GM12865 (cell line): Measurements from ENCODE around the gene CFAP73.
A peak's percentile ranks its signal among the peaks of the same experiment; 100 is the strongest.

Experiments used
- DNase-seq: peaks from one replicate; pipeline ENCODE4 v3.0.0; 2010; ENCODE audit warnings: low read depth
- H3K4me3 ChIP-seq: 2 replicates; pipeline ENCODE4 v1.5.1; 2011; ENCODE audit warnings: mild to moderate bottlenecking, low read depth, low read length, control low read depth
- CTCF ChIP-seq: IDR thresholded peaks from 2 replicates; pipeline ENCODE4 v1.5.1; 2011; ENCODE audit warnings: low read length, control low read depth, low read depth, inconsistent platforms; ENCODE audit not compliant: insufficient read depth; ENCODE audit errors: missing control alignments

The CFAP73 gene

GRCh38 chr12:113181975-113182374 is 32.5 kb downstream of the CFAP73 start:
- no peak overlapping the region for H3K4me3 ChIP-seq
- no peak for TF ChIP-seq CTCF
- DNase-seq, result no peak

DNA sequence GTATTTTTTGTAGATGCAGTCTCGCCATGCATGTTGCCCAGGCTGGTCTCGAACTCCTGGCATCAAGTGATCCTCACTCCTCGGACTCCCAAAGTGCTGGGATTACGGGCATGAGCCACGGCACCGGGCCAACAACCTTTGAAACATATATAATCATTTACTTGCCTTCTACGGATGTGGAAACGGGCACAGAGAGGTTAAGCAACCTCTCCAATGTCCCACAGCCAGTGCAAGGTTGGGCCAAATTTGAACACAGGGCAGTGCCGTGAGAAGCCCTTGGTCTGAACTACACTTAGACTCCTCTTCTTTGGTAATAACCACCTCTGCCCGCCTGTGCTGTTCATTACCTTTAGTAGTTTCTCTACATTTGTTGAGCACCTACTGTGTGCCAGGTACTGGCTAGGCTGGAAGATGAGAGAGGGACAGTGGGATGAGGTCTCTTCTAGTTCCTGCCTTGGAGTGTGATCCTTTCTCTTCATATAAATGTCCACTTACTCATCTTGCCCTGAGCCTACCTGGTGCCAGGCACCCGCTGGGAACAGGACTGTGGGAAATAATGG is 33.6 kb downstream of the CFAP73 start:
- TF ChIP-seq CTCF, result no peak
- H3K4me3 ChIP-seq, result no peak overlapping the region
- DNase-seq, result no peak

DNA sequence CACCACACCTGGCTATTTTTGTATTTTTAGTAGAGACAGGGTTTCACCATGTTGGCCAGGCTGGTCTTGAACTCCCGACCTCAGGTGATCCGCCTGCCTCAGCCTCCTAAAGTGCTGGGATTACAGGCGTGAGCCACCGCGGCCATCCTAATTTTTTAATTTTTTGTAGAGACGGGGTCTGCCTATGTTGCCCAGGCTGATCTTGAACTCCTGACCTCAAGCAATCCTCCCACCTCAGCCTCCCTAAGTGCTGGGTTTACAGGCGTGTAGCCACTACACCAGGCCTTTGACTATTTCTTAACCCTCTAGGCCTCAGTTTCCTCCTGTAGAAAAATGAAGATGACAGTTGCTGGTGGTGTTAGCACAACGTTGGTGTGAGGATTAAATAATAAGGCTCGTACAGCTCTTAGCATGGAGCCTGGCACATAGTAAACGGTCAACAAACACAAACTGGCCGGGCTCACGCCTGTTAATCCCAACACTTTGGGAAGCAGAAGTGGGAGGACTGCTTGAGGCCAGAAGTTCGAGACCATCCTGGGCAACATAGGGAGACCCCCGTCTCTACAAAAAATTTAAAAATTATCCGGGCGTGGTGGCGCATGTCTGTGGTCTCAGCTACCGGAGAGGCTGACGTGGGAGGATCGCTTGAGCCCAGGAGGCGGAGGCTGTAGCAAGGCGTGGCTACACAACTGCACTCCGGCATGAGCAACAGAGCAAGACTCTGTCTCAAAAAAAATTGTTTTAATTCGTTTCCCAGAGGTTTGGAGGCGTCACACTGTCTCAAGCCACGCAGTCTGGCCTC is 34.8 kb downstream of the CFAP73 start:
- DNase-seq, result no peak
- H3K4me3 ChIP-seq, result peak overlapping the region; percentile 94
- TF ChIP-seq CTCF, result no peak

DNA sequence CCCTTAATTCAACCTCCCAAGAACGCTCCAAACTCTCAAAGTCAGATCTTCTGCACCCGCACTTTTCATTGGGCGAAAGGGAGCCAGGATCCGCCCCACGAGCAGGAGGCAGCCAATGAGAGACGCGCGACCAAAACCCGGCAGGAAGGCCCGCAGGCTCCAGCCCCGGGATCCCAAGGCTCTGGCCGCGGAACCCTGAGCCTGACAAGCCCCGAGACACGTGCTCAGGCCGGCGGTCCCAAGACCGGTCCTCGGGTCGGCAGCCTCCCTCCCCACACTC is 35.3 kb downstream of the CFAP73 start:
- DNase-seq, result peak; percentile 94
- no peak for TF ChIP-seq CTCF
- peak overlapping the region; percentile 94 for H3K4me3 ChIP-seq

DNA sequence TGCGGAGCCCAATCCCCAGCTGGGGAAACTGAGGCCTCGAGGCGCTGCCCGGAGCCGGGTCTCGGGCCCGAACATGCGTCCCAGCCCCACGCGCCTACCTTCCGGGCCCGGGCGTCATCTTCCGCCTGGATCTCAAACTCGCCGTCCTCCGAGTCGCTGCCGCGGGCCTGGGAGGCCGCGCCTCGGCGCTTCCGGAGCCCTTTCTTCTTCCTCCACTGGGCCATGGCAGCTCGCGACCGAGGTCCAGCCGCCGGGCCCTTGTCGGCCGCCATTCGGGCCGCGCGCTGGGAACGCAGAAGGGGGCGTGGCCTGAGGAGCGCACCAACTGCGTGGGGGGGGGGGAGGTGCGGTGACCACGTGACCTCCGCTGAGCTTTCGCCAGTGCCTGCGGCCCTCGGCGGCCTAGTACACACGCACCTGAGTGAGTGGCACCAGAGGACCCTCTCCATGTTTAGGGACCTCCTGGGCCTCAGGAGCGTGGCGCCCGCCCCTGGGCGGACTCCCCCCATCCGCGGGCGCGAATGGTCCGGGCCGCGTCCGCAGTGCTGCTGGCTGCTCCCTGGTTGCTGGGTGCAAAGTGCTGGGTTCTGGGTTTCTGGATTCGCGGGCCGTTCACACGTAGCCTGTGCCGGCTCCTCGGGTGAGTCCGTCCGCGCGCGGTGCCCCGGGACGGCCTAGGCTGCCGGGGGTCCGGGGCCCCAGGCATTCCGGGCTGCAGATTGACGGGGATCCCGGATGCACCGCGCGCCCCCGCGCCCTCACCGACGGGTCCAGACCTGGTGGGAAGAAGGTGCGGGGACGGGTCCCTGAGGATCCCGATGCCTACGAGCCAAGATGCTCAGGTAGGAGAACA is 35.9 kb downstream of the CFAP73 start, which contains the start of the genes DDX54 and RITA1:
Gene DDX54 (minus strand): TSS at position 299 of the 853 bp plus-strand sequence. CDS start 27 bp downstream, at position 272.
Gene RITA1 (plus strand): TSS at position 542 of the 853 bp plus-strand sequence. CDS start 1,026 bp downstream, outside the sequence.
- peak; percentile 93 for DNase-seq
- H3K4me3 ChIP-seq, result peak within 1 kb of the TSS; percentile 94
- TF ChIP-seq CTCF, result no peak

DNA sequence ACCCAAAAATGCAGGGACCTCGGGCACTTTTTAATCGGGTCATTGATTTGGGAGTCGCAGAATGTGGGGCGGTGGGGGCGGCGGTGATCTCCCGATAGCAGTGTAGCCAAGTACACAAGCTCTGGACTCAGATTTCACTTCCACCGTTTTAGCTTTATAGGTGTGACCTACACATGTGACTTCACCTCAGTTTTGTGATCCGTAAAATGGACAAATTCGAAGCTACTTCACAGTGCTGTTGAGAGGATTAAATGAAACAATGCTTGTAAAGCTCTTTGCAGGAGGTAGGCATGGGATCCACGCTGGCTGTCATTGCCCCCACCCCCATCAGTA is 36.5 kb downstream of the CFAP73 start:
- H3K4me3 ChIP-seq, result peak overlapping the region; percentile 94
- DNase-seq, result peak; percentile 58
- TF ChIP-seq CTCF, result no peak
